WTC11 (cell line): Measurements from ENCODE around the gene RNF31.

ENCODE experiments used
- ATF3 ChIP-seq: sonication (generic); formaldehyde crosslinking; conservative IDR thresholded peaks from 2 replicates; pipeline ENCODE4 v1.8.1; 2022; ENCODE audit warnings: mild to moderate bottlenecking, missing genetic modification reagents
- CBFB ChIP-seq: sonication (generic); formaldehyde crosslinking; IDR thresholded peaks from 2 replicates; pipeline ENCODE4 v1.8.1; 2022; ENCODE audit warnings: mild to moderate bottlenecking, low read depth, missing genetic modification reagents
- CDX4 ChIP-seq: fragments of 250-450 bp; sonication (Bioruptor Pico); IDR thresholded peaks from 2 replicates; pipeline ENCODE4 v1.9.0; 2021; ENCODE audit warnings: moderate library complexity, mild to moderate bottlenecking, inconsistent platforms, borderline replicate concordance
- CREB1 ChIP-seq: sonication (generic); formaldehyde crosslinking; IDR thresholded peaks from 2 replicates; pipeline ENCODE4 v1.8.0; 2023; ENCODE audit warnings: mild to moderate bottlenecking, missing genetic modification reagents
- CTCF ChIP-seq: fragments of 200-600 bp; IDR thresholded peaks from 2 replicates; pipeline ENCODE4 v1.8.0; 2022; ENCODE audit warnings: antibody characterized with exemption
- GABPB1 ChIP-seq: sonication (generic); formaldehyde crosslinking; IDR thresholded peaks from 2 replicates; pipeline ENCODE4 v1.8.1; 2023; ENCODE audit warnings: mild to moderate bottlenecking, missing genetic modification reagents
- MAX ChIP-seq: sonication (generic); formaldehyde crosslinking; IDR thresholded peaks from 2 replicates; pipeline ENCODE4 v1.8.0; 2022; ENCODE audit warnings: mild to moderate bottlenecking, missing genetic modification reagents
- MLX ChIP-seq: sonication (generic); formaldehyde crosslinking; IDR thresholded peaks from 2 replicates; pipeline ENCODE4 v1.8.1; 2023; ENCODE audit warnings: mild to moderate bottlenecking, missing genetic modification reagents, moderate library complexity
- OVOL2 ChIP-seq: fragments of 250-450 bp; sonication (Bioruptor Pico); IDR thresholded peaks from 2 replicates; pipeline ENCODE4 v1.9.0; 2021; ENCODE audit warnings: mild to moderate bottlenecking, borderline replicate concordance
- TCF7 ChIP-seq: sonication (generic); formaldehyde crosslinking; IDR thresholded peaks from 2 replicates; pipeline ENCODE4 v1.8.0; 2022; ENCODE audit warnings: mild to moderate bottlenecking, low read depth, missing genetic modification reagents, moderate library complexity
- ZBTB43 ChIP-seq: sonication (generic); formaldehyde crosslinking; IDR thresholded peaks from 2 replicates; pipeline ENCODE4 v1.8.1; 2023; ENCODE audit warnings: mild to moderate bottlenecking, missing genetic modification reagents
- ZNF121 ChIP-seq: sonication (generic); formaldehyde crosslinking; IDR thresholded peaks from 2 replicates; pipeline ENCODE4 v1.8.0; 2023; ENCODE audit warnings: missing genetic modification reagents
- ZSCAN18 ChIP-seq: fragments of 250-450 bp; sonication (Bioruptor Pico); IDR thresholded peaks from 2 replicates; pipeline ENCODE4 v2.1.2; 2022; ENCODE audit warnings: mild to moderate bottlenecking, moderate library complexity

GRCh38 chr14:24103451-24103850 is 43.8 kb upstream of the RNF31 start:
- no peak for TF ChIP-seq ZSCAN18 (CRISPR knock-in tag)
- no peak for TF ChIP-seq CTCF
- no peak for TF ChIP-seq OVOL2 (CRISPR knock-in tag)
- TF ChIP-seq ZNF121: no peak
- no peak for TF ChIP-seq CBFB (CRISPR knock-in tag)
- TF ChIP-seq MAX (CRISPR knock-in tag): no peak
- TF ChIP-seq GABPB1: no peak
- TF ChIP-seq TCF7 (CRISPR knock-in tag): no peak
- TF ChIP-seq CREB1 (CRISPR knock-in tag): no peak
- TF ChIP-seq CDX4 (CRISPR knock-in tag): no peak
- TF ChIP-seq ZBTB43 (CRISPR knock-in tag): no peak
- TF ChIP-seq ATF3 (CRISPR knock-in tag): no peak
- no peak for TF ChIP-seq MLX (CRISPR knock-in tag)
